GM21423 (cell line): ENCODE data around the gene CCDC150.
"Not testable (repeated sequence)": the region's sequence is repeated elsewhere in the genome, so short reads cannot be mapped to it uniquely, and the experiment has no call there.

Experiments
- ATAC-seq: cut with Tn5 transposase; IDR thresholded peaks from one replicate; pipeline ENCODE4 v1.9.1; 2021; ENCODE audit warnings: mild to moderate bottlenecking, moderate library complexity; ENCODE audit not compliant: unreplicated experiment

The CCDC150 gene

GRCh38 chr2:196703695-196704094 is 64.2 kb downstream of the CCDC150 start:
- ATAC-seq = no peak

DNA sequence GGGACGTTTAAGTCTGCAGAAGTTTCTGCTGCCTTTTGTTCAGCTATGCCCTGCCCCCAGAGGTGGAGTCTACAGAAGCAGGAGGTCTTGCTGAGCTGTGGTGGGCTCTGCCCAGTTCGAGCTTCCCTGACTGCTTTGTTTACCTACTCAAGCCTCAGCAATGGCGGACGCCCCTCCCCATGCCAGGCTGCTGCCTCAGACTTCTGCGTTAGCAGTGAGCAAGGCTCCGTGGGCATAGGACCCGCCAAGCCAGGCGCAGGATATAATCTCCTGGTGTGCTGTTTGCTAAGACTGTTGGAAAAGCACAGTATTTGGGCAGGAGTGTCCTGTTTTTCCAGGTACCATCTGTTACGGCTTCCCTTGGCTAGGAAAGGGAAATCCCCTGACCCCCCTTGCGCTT is 70.5 kb downstream of the CCDC150 start:
- not testable (repeated sequence) for ATAC-seq

DNA sequence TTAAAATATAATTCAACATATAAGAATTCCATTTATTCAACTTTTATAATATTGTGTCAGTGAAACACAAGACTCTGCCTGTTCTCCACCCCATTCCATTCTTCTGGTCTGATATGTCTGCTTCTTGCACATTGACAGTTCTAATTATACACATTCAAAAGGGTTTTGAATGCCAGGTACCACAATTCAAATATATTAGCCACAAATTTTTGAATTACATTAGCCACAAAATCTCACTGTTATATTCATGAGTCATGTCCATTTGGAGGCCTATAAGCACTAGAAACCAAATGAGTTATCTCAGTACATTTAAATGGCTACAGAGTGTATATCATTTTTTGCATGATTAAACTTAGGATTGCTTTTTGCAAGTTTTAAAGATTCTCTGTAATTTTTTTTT is 72.1 kb downstream of the CCDC150 start:
- ATAC-seq = no peak

GRCh38 chr2:196712867-196713266 is 73.4 kb downstream of the CCDC150 start:
- ATAC-seq = no peak

DNA sequence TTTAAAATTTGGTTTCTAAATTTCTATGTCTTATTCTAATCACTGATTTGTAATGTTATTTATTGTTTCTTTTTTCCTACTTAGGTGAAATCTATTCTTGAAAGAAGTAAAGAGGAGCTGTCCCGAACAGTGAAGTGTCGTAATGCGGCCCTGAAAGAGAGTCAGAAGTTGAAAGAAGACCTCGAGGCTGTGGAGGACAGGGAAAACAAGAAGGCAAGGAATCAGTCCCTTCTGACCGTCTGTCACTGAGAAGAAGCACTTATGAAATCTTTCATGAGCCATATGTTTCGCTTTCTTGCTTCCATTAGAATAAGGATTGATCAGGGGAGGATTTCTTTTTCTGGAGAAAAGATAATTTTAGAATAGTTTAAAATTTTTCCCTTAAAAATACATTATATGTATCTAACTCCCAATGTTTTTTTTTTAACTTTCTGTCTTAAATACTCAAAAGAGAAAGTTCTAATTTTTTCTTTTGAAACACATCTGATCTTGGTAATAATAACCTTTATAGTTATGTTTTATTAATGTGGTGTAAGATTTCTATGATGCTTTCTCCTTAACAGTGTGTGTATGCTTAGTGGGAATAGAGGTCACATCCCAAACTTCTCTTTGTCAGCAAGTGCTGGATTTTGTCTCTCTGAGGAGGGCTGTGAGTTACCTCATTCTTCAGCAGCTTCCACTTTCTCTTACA is 79.0 kb downstream of the CCDC150 start:
- no peak for ATAC-seq

GRCh38 chr2:196719110-196719872 is 79.8 kb downstream of the CCDC150 start:
- ATAC-seq = peak; percentile 83

GRCh38 chr2:196723571-196723970 is 84.1 kb downstream of the CCDC150 start:
- no peak for ATAC-seq

GRCh38 chr2:196725218-196725617 is 85.7 kb downstream of the CCDC150 start:
- no peak for ATAC-seq

DNA sequence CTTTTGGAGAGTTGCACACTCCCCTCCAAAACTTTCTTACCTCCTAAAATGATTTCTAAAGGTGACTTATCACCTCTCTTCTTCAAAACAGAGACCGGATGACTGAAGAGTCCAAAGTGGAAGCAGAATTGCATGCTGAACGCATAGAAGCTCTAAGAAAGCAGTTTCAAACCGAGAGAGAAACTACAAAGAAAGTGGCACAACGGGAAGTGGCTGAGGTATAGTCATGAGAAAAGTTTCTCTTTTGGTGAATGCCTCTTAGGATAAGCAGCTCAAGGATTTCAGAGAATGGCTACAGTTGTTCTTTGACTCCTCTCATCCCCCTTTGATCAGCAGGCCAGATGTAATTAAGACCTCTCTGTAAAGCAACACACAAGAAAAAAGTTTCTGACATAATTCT is 86.4 kb downstream of the CCDC150 start:
- no peak for ATAC-seq

- no peak for ATAC-seq
These were observed 89.9 kb downstream of the CCDC150 start for GRCh38 chr2:196729418-196729817.

- not testable (repeated sequence) for ATAC-seq
These were observed 97.1 kb downstream of the CCDC150 start for GRCh38 chr2:196736646-196737045.

- no peak for ATAC-seq
These were observed 97.5 kb downstream of the CCDC150 start for GRCh38 chr2:196737046-196737445.

DNA sequence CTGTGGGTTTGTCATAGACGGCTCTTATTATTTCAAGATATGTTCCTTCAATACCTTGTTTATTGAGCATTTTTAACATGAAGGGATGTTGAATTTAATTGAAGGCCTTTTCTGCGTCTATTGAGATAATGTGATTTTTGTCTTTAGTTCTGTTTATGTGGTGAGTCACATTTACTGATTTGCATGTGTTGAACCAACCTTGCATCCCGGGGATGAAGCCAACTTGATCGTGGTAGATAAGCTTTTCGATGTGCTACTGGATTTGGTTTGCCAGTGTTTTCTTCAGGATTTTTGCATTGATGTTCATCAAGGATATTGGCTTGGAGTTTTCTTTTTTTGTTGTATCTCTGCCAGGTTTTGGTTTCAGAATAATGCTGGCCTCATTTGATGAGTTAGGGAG is 99.5 kb downstream of the CCDC150 start:
- no peak for ATAC-seq

DNA sequence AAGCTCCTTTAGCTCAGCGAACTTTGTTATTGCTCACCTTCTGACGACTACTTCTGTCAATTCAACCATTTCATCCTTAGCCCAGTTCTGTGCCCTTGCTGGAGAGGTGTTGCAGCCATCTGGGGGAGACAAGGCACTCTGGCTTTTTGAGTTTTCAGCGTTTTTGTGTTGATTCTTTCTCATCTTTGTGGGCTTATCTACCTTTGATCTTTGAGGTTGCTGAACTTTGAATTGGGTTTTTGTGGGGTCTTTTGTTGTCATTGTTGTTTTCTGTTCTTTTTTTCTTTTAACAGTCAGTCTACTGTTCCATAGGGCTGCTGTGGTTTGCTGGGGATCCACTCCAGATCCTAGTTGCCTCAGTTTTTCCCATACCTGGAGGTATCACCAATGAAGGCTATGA is 102.7 kb downstream of the CCDC150 start:
- no peak for ATAC-seq

- ATAC-seq = no peak
These were observed 103.2 kb downstream of the CCDC150 start for GRCh38 chr2:196742685-196743084.

DNA sequence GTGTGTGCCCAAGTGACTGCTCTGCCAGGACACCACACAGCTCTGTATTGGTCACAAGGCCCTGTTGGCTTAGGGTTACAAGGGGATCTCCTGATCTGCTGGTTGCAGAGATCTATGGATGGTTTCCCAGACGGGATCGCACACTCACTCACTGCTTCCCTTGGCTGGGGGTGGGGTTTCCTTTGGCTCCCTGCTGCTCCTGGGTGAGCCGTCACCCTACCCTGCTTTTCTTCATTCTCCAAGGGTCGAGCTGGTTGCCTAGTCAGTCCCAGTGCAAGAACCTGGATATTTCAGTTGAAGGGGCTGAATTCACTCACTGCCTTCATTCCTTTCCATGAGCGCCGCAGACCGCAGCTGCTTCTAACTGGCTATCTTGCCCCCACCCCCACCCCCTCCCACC is 103.7 kb downstream of the CCDC150 start:
- ATAC-seq = no peak

GRCh38 chr2:196745711-196746110 is 106.2 kb downstream of the CCDC150 start:
- no peak for ATAC-seq

- no peak for ATAC-seq
These were observed 107.9 kb downstream of the CCDC150 start for GRCh38 chr2:196747400-196747799.

- no peak for ATAC-seq
These were observed 108.6 kb downstream of the CCDC150 start for GRCh38 chr2:196748123-196748522.

GRCh38 chr2:196750291-196750923 is 110.9 kb downstream of the CCDC150 start:
- ATAC-seq = no peak

GRCh38 chr2:196750977-196751631 is 111.6 kb downstream of the CCDC150 start:
- ATAC-seq = peak; percentile 95
